Esophagus muscularis mucosa (tissue), 4 donors: Measurements from ENCODE around the gene MEN1. TPM values are rescaled to one million over a fixed set of nuclear protein-coding genes. Genes with fewer than 3 reads are reported as not detected.

ENCODE experiments used
- DNase-seq: peaks from one replicate; pipeline ENCODE4 v3.0.0-alpha.2; 2017; ENCODE audit errors: extremely low spot score
- H3K27ac ChIP-seq, 4 donors: fragments of 200-600 bp; sonication (generic); replicated peaks in 1 of 4; 1 replicate in 3 of 4; 2 replicates in 1 of 4; pipeline ENCODE4 v1.5.1; 2016 to 2019; ENCODE audit warnings: mild to moderate bottlenecking in 1 of 4
- H3K27me3 ChIP-seq, 4 donors: fragments of 200-600 bp; sonication (generic); one replicate each; pipeline versions ENCODE4 v1.5.1 to v1.6.0; 2016 to 2019
- H3K36me3 ChIP-seq, 4 donors: fragments of 200-600 bp; sonication (generic); one replicate each; pipeline ENCODE4 v1.5.1; 2016 to 2019
- H3K4me1 ChIP-seq, 4 donors: fragments of 200-600 bp; sonication (generic); one replicate each; pipeline ENCODE4 v1.5.1; 2016 to 2019
- H3K4me3 ChIP-seq, 4 donors: fragments of 200-600 bp; sonication (generic); 1 replicate in 2 of 4; 2 replicates in 2 of 4; pipeline ENCODE4 v1.5.1; 2016 to 2019; ENCODE audit warnings: mild to moderate bottlenecking in 4 of 4, moderate library complexity in 1 of 4
- H3K9me3 ChIP-seq, 4 donors: fragments of 200-600 bp; sonication (generic); 1 replicate in 3 of 4; 2 replicates in 1 of 4; pipeline ENCODE4 v1.5.1; 2016 to 2019
- EP300 ChIP-seq: sonication (generic); formaldehyde crosslinking; IDR thresholded peaks from one replicate; pipeline ENCODE4 v1.6.1; 2017; ENCODE audit warnings: antibody characterized with exemption
- POLR2A ChIP-seq: fragments of 450-650 bp; IDR thresholded peaks from one replicate; pipeline ENCODE4 v1.6.1; 2017; ENCODE audit warnings: antibody characterized with exemption, moderate library complexity, mild to moderate bottlenecking, low read depth
- POLR2AphosphoS5 ChIP-seq, 2 donors: sonication (generic); formaldehyde crosslinking; IDR thresholded peaks; one replicate each; pipeline ENCODE4 v1.6.1; 2017; ENCODE audit warnings: antibody characterized with exemption in 2 of 2
- WGBS: methylation state at CpG from one replicate; pipeline ENCODE4 v1.1.5; 2018; 5-methylcytosine and 5-hydroxymethylcytosine counted together
- intact Hi-C: fragments of 100-400 bp; cut with DNase I; formaldehyde crosslinking; loops from one replicate; pipeline ENCODE4 v1.15.1; 2023
- total RNA-seq, 4 donors: library from RNA; depleted of rRNA; stranded (reverse); fragments of >200 nt; gene quantifications; one replicate each; pipeline versions ENCODE4 v1.1.0 to v1.2.1, GENCODE V29; 2016
- TF ChIP-seq, protein P1 (sequence below), 3 experiments: fragments of 200-600 bp in 2 of 3; fragments of 450-650 bp in 1 of 3; sonication (generic) in 2 of 3; IDR thresholded peaks; one replicate each; pipeline ENCODE4 v1.5.1; 2017 to 2019; ENCODE audit warnings: antibody characterized with exemption in 3 of 3, mild to moderate bottlenecking in 2 of 3, moderate library complexity in 1 of 3

The MEN1 gene
- total RNA-seq, 4 donors from 2014 or later: 10.4 to 18.7 (median 11.5) TPM

DNA sequence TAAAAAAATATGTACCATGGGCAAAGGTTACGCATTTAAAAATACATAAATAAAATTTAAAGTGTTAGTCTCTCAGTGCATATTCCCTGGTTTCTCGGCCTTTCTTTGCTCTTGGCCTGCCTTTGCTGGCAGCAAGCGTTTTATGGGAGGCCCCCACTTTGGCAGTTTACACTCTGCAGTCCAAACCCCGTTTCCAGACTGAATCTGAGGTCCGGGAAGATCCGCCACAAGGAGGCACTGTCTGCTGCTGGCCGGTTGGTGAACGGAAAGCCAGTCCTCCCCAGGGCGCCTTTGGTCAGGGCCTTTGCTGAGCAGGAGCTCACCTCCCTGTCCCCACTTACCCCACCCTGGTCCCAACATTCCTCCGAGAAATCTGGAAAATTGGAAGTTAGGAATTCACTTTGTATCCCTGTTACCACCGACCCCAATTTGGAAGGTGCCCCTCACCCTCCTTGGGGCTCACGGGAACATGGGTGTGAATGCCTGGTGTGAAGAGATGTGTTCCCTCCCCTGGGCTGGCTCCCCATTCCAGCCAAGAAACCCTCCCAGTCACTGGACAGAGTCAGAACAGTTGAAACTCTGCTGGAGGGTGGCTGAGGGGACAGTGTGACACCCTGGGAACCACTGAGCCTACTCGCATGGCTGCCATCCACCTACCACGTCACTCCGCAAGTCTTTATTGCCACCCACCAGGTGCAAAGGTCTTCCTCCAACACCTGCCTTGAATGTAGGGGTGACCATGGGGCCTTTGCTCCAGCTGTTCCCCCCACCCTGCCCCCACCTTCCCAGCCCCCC, 22.6 kb downstream of the MEN1 start:
- peak; percentile 91 for DNase-seq

DNA sequence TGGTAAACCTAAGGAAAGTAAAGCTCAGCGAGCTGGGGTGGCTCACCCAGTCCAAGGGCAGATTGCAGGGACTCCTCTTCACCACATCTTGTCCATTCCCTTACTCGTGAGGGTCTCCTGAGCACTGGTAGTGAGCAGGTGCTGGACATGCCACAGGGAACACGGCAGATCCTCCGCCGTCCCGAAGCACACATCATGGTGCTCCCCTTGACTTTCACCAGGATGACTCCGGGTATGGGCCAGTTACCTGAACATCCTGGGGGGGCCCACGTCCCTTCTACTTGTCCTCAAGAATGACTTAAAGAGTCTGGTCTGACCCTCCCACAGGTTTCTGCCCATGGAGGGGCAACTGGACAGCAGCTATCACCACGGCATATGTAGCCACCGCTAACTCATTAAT, 24.0 kb downstream of the MEN1 start:
- no peaks in the 10 kb centered on the region for H3K9me3 ChIP-seq
- H3K4me1 ChIP-seq: peaks cover 0 to 12% (median 3%) of the 10 kb centered on the region in 4 donors
- intact Hi-C loops: loop anchor here (10.0 kb wide), 1 partner anchor 108 kb away; no protein-coding TSS in a partner anchor
- DNase-seq: no peak
- peaks cover 0 to 33% (median 25%) of the 10 kb centered on the region in 4 donors for H3K36me3 ChIP-seq
- 93% methylated on average over 10 of the region's 10 CpGs for WGBS
- H3K27ac ChIP-seq: no peak overlapping the region
- H3K4me3 ChIP-seq: no peak overlapping the region
- TF ChIP-seq EP300 (no peak), POLR2AphosphoS5 (IDR thresholded peaks at IDR 0.05) (no peak), POLR2A (no peak)
- TF ChIP-seq, protein P1, sequence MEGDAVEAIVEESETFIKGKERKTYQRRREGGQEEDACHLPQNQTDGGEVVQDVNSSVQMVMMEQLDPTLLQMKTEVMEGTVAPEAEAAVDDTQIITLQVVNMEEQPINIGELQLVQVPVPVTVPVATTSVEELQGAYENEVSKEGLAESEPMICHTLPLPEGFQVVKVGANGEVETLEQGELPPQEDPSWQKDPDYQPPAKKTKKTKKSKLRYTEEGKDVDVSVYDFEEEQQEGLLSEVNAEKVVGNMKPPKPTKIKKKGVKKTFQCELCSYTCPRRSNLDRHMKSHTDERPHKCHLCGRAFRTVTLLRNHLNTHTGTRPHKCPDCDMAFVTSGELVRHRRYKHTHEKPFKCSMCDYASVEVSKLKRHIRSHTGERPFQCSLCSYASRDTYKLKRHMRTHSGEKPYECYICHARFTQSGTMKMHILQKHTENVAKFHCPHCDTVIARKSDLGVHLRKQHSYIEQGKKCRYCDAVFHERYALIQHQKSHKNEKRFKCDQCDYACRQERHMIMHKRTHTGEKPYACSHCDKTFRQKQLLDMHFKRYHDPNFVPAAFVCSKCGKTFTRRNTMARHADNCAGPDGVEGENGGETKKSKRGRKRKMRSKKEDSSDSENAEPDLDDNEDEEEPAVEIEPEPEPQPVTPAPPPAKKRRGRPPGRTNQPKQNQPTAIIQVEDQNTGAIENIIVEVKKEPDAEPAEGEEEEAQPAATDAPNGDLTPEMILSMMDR (IDR thresholded peaks at IDR 0.05): no peak
- H3K27me3 ChIP-seq: no peaks in the 10 kb centered on the region

More for the DNA sequence above, 22.6 kb downstream of the MEN1 start:
- Histone ChIP-seq H3K27me3 (no peaks in the 10 kb centered on the region), H3K4me1 (peaks cover 0 to 12% (median 3%) of the 10 kb centered on the region in 4 donors), H3K36me3 (peaks cover 4 to 47% (median 37%) of the 10 kb centered on the region in 4 donors), H3K9me3 (no peaks in the 10 kb centered on the region), H3K27ac (peak overlapping the region in 2 of 4 donors; percentile 36), H3K4me3 (no peak overlapping the region)
- intact Hi-C loops: loop anchor here (10.0 kb wide), 1 partner anchor 107 kb away; no protein-coding TSS in a partner anchor
- 61% methylated on average over 9 of the region's 15 CpGs for WGBS
- TF ChIP-seq POLR2AphosphoS5 (IDR thresholded peaks at IDR 0.05) (peak in 1 of 2 donors; percentile 30), EP300 (no peak), POLR2A (no peak)
- TF ChIP-seq, protein P1 (IDR thresholded peaks at IDR 0.05): peak; percentile 57 to 78 (median 65)

DNA sequence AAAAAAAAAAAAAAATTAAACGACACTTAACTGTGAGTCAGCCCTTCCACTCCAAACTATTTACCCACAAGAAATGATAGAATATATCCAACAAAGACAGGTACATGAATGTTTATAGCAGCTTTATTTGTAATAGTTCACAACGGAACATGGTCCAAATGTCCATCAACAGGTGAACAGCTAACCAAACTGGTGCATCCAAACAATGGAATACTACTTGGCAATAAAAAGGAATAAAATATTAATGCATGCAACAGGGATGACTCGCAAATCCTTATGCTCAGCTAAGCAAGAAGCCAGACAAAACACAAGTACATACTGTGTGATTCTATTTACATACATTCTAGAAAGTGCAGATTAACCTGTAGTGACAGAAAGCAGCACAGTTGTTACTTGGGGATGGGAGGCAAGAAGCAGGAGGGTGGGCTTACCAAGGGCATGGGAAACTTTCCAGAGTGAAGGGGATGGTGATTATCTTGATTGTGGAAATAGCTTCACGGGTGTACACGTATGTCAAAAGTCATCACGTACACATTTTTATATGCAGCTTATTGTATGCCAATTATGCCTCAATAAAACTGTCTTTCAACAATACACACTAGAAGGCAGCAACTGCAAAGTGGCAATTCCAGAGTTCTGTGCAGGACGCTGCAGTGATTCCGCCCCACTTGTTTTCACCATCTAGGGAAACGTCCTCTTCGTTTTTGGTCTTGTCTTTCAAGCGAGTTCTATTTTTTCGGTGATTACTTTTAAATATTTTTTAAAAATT, 25.4 kb downstream of the MEN1 start:
- Histone ChIP-seq H3K4me1 (peaks cover 0 to 12% (median 4%) of the 10 kb centered on the region in 4 donors), H3K4me3 (no peak overlapping the region), H3K36me3 (peaks cover 0 to 19% (median 13%) of the 10 kb centered on the region in 4 donors), H3K27ac (no peak overlapping the region), H3K27me3 (no peaks in the 10 kb centered on the region), H3K9me3 (no peaks in the 10 kb centered on the region)
- 87% methylated on average over 12 of the region's 12 CpGs for WGBS
- no peak for DNase-seq
- intact Hi-C loops: loop anchor here (10.0 kb wide), 1 partner anchor 110 kb away; no protein-coding TSS in a partner anchor
- TF ChIP-seq POLR2AphosphoS5 (IDR thresholded peaks at IDR 0.05): no peak
- TF ChIP-seq, protein P1 (IDR thresholded peaks at IDR 0.05): no peak
- no peak for TF ChIP-seq POLR2A
- no peak for TF ChIP-seq EP300

DNA sequence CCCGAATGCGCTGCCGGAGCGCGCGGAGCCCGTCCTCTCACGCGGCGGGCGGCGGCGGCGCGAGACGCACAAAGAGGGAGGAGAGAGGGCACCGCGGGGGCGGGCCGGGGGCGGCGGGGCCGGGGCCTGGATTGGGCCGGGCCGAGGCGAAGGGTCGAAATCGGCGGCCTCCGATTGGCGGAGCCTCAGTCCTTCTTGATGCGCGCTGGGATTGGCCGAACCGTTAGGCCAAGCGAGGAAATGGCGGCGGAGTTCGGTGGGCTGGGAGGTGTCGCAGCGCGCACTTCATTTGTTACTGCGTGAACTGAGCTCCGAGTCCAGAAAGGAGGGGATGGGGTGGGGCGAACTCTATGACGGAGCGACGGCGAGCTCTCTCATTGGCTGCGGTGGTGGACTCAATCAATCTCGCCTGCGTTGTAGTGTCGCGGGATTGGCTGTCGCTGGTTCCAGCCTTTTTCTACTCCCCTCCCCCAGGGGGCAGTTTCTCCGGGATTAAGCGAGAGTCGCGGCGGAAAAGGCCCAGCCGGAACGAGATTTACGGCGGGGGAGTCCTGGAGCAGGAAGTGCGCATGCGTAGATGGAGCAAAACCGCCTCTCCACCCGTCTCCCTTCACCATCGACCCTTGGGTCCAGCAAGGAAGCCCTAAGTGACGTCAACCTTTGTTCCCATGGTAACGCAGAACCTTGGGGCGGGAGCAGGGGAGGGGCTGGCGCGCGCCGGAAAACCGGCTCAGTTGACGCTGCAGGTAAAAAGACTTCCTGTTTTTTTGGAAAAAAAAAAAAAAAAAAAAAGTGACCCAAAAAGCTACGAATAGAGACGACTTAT, 31.7 kb downstream of the MEN1 start, which contains the start of gene SF1:
TSS of gene SF1 (minus strand) at position 70 of the 826 bp plus-strand sequence. CDS start 150 bp downstream, outside the sequence.
- Histone ChIP-seq H3K4me1 (peaks cover 42 to 45% (median 44%) of the 10 kb centered on the region in 4 donors), H3K36me3 (peaks cover 27 to 34% (median 31%) of the 10 kb centered on the region in 4 donors), H3K27ac (peak within 1 kb of the TSS; percentile 99 to 100 (median 100)), H3K4me3 (peak within 1 kb of the TSS; percentile 90 to 99 (median 96)), H3K27me3 (no peaks in the 10 kb centered on the region), H3K9me3 (no peaks in the 10 kb centered on the region)
- under 1% methylated on average over 56 of the region's 80 CpGs for WGBS
- intact Hi-C loops: loop anchor here (5.0 kb wide), 1 partner anchor 36 kb away; the partner anchor contains the start of gene RASGRP2
- peak; percentile 100 for DNase-seq
- TF ChIP-seq POLR2A (peak; percentile 65), EP300 (no peak), POLR2AphosphoS5 (IDR thresholded peaks at IDR 0.05) (peak; percentile 92 to 99)
- TF ChIP-seq, protein P1 (IDR thresholded peaks at IDR 0.05): peak in 1 of 3 experiments; percentile 6
